ENCODE data around the gene TSHZ3. TPM values are rescaled to one million over a fixed set of nuclear protein-coding genes. Genes with fewer than 3 reads are reported as not detected.

The TSHZ3 gene
- total and polyA plus RNA-seq, 2 of the 13 experiments (the other 11 are each of a cell fraction or from before 2014, with no cell fraction given): not detected

- WGBS (ENCODE audit: low lambda C conversion rate): 1% methylated on average over 11 of the region's 11 CpGs
- DNase-seq (ENCODE audit: low spot score): no peak
- Histone ChIP-seq H3K79me2 (ENCODE audit: insufficient read depth, low read length) (no peaks in the 10 kb centered on the region), H3K4me1 (ENCODE audit: insufficient read depth, low read length) (no peaks in the 10 kb centered on the region), H3K27me3 (ENCODE audit: control insufficient read depth in 1 of 2, insufficient read depth in 2 of 2, low read length in 2 of 2) (peaks cover 0 to 7% of the 10 kb centered on the region in 2 experiments; a peak in 1 of 5 replicates), H3K4me2 (ENCODE audit: low read depth, low read length) (no peak overlapping the region), H3K4me3 (replicated peaks in 1 of 3; ENCODE audit: insufficient read depth in 1 of 3, low read depth in 2 of 3, low read length in 3 of 3) (no peak overlapping the region), H3K9me3 (ENCODE audit: low read length) (no peaks in the 10 kb centered on the region), H2AFZ (ENCODE audit: low read length) (no peak overlapping the region), H3K36me3 (replicated peaks in 1 of 2; ENCODE audit: control insufficient read depth in 1 of 2, insufficient read depth in 2 of 2, low read length in 2 of 2) (no peaks in the 10 kb centered on the region), H4K20me1 (ENCODE audit: insufficient read depth, low read length) (no peaks in the 10 kb centered on the region), H3K9ac (ENCODE audit: insufficient read depth, low read depth, low read length) (no peak overlapping the region), H3K27ac (ENCODE audit: extremely low read length, insufficient read depth, low read length) (no peak overlapping the region)
- TF ChIP-seq ZSCAN12 (CRISPR knock-in tag; IDR thresholded peaks at IDR 0.05): no peak
- TF ChIP-seq SIN3B (IDR thresholded peaks at IDR 0.05; ENCODE audit: low read length): no peak
- TF ChIP-seq ZBTB37 (CRISPR knock-in tag; IDR thresholded peaks at IDR 0.05): no peak
- no peak for TF ChIP-seq SSRP1 (CRISPR knock-in tag; IDR thresholded peaks at IDR 0.05)
- no peak for TF ChIP-seq POGZ (CRISPR knock-in tag; IDR thresholded peaks at IDR 0.05)
- TF ChIP-seq NCOA1 (CRISPR knock-in tag; IDR thresholded peaks at IDR 0.05): no peak
- no peak for TF ChIP-seq ZNF138 (CRISPR knock-in tag; IDR thresholded peaks at IDR 0.05; ENCODE audit: low read depth)
- no peak for TF ChIP-seq HCFC1 (IDR thresholded peaks at IDR 0.05; ENCODE audit: low read depth, low read length)
- TF ChIP-seq KAT8 (CRISPR knock-in tag; IDR thresholded peaks at IDR 0.05): no peak
- no peak for TF ChIP-seq ZNF235 (CRISPR knock-in tag; IDR thresholded peaks at IDR 0.05; ENCODE audit: borderline replicate concordance)
- TF ChIP-seq ZNF253 (CRISPR knock-in tag; IDR thresholded peaks at IDR 0.05; ENCODE audit: borderline replicate concordance): no peak
- no peak for TF ChIP-seq REXO4 (CRISPR knock-in tag; IDR thresholded peaks at IDR 0.05; ENCODE audit: borderline replicate concordance)
- no peak for TF ChIP-seq KLF12 (CRISPR knock-in tag; IDR thresholded peaks at IDR 0.05; ENCODE audit: borderline replicate concordance)
- intact Hi-C loops (cut with micrococcal nuclease; ENCODE audit: unreplicated experiment): no loop called here
- FAIRE-seq: no peak
- ATAC-seq: no peak
- ChIA-PET POLR2A (no interaction called here), CTCF (ENCODE audit: low intra/inter-chr PET ratio, low total read pairs) (no interaction called here)
- in situ Hi-C loops (cut with HindIII; ENCODE audit: extremely low pct_ligation_motif_present, low pct_unique_long_range_greater_than_20kb): no loop called here
- no TSS peak for BruUV-seq (replicated peaks)
These were observed 68.8 kb downstream of the TSHZ3 start for GRCh38 chr19:31280287-31281006.

All from HepG2 (cell line).